GM12878 (cell line): ENCODE measurements around the gene NCKAP5. TPM values are rescaled to one million over a fixed set of nuclear protein-coding genes. Genes with fewer than 3 reads are reported as not detected.
A peak's percentile ranks its signal among the peaks of the same experiment; 100 is the strongest.

Experiments
- ATAC-seq: fragments of 200-7000 bp; cut with Tn5 transposase; 3 replicates; pipeline ENCODE4 v1.9.1; 2020; ENCODE audit warnings: mild to moderate bottlenecking, moderate library complexity
- BruUV-seq: library from RNA; stranded (reverse); fragments of 400-500 nt; replicated peaks from 2 replicates; lab custom pipeline; 2021; lab: Mats Ljungman, UMichigan
- CTCF ChIA-PET: fragments of 300-600 bp; sonication (Branson Sonifier 250); formaldehyde crosslinking; extraction: SDS; loops from one replicate; lab custom pipeline; 2021; ENCODE audit warnings: inconsistent platforms; lab: Yijun Ruan, JAX
- POLR2A ChIA-PET: fragments of 350-600 bp; formaldehyde crosslinking; extraction: SDS; loops from one replicate; lab custom pipeline; 2021; ENCODE audit warnings: inconsistent platforms; lab: Charles Lee
- RAD21 ChIA-PET: fragments of 300-600 bp; sonication (Branson Sonifier 250); formaldehyde crosslinking; loops from one replicate; lab custom pipeline; 2023; ENCODE audit warnings: antibody characterized with exemption; ENCODE audit not compliant: unreplicated experiment; lab: Charles Lee
- SMC1A ChIA-PET: fragments of 300-600 bp; sonication (Branson Sonifier 250); formaldehyde crosslinking; loops from one replicate; lab custom pipeline; 2023; ENCODE audit not compliant: unreplicated experiment, uncharacterized antibody; lab: Charles Lee
- DNase-seq: peaks from one replicate; pipeline ENCODE4 v3.0.0-alpha.2; 2011; ENCODE audit warnings: low read depth, low spot score
- FAIRE-seq: peaks from 3 replicates; lab custom pipeline; 2011; peaks lifted over from hg19 to GRCh38; lab: Jason Lieb, UNC
- H2AFZ ChIP-seq: 2 replicates; pipeline ENCODE4 v1.6.0; 2011; ENCODE audit warnings: low read depth, low read length, control low read depth; ENCODE audit not compliant: control insufficient read depth
- H3K27ac ChIP-seq: 2 replicates; pipeline ENCODE4 v1.5.1; 2011; ENCODE audit warnings: control low read depth; ENCODE audit not compliant: control insufficient read depth, insufficient read depth
- H3K27me3 ChIP-seq, 2 experiments: replicated peaks in 1 of 2; 2 replicates each; pipeline versions ENCODE4 v1.6.0 to v1.6.1; 2011; ENCODE audit warnings: low read length in 1 of 2; ENCODE audit not compliant: control insufficient read depth in 2 of 2, insufficient read depth in 2 of 2
- H3K36me3 ChIP-seq, 2 experiments: 2 replicates each; pipeline ENCODE4 v1.5.1; 2011; ENCODE audit warnings: low read length in 1 of 2; ENCODE audit not compliant: control insufficient read depth in 2 of 2, insufficient read depth in 2 of 2
- H3K4me1 ChIP-seq: 2 replicates; pipeline ENCODE4 v1.6.1; 2011; ENCODE audit warnings: mild to moderate bottlenecking, low read length, moderate library complexity, mixed read lengths; ENCODE audit not compliant: control insufficient read depth, insufficient read depth
- H3K4me2 ChIP-seq: 2 replicates; pipeline ENCODE4 v1.6.0; 2011; ENCODE audit warnings: control low read depth; ENCODE audit not compliant: control insufficient read depth, insufficient read depth
- H3K4me3 ChIP-seq: fragments of 200-600 bp; sonication (generic); 2 replicates; pipeline ENCODE4 v1.5.1; 2016
- H3K79me2 ChIP-seq: 2 replicates; pipeline ENCODE4 v1.6.0; 2011; ENCODE audit warnings: low read length; ENCODE audit not compliant: control insufficient read depth, insufficient read depth
- H3K9ac ChIP-seq: 2 replicates; pipeline ENCODE4 v1.8.0; 2011; ENCODE audit warnings: low read length, control low read depth, mixed read lengths; ENCODE audit not compliant: control insufficient read depth, insufficient read depth
- H3K9me3 ChIP-seq: replicated peaks from 3 replicates; pipeline ENCODE4 v1.5.1; 2011; ENCODE audit warnings: mild to moderate bottlenecking, low read length; ENCODE audit not compliant: control insufficient read depth, insufficient read depth
- H4K20me1 ChIP-seq: 2 replicates; pipeline ENCODE4 v1.6.0; 2011; ENCODE audit not compliant: control insufficient read depth, insufficient read depth
- ATF3 ChIP-seq: IDR thresholded peaks from 2 replicates; pipeline ENCODE4 v1.6.1; 2011; ENCODE audit warnings: low read depth, mild to moderate bottlenecking, low read length, moderate library complexity, borderline replicate concordance; ENCODE audit errors: extremely low read depth
- CHD2 ChIP-seq: IDR thresholded peaks from 2 replicates; pipeline ENCODE4 v1.6.1; 2011; ENCODE audit warnings: low read depth, low read length, improper control_type of control experiment, borderline replicate concordance
- FOXK2 ChIP-seq: fragments of 450-650 bp; IDR thresholded peaks from 2 replicates; pipeline ENCODE4 v1.6.1; 2017; ENCODE audit warnings: mild to moderate bottlenecking, moderate library complexity
- LARP7 ChIP-seq: fragments of 450-650 bp; IDR thresholded peaks from 2 replicates; pipeline ENCODE4 v1.6.1; 2017; ENCODE audit warnings: mild to moderate bottlenecking
- MEF2B ChIP-seq: fragments of 450-650 bp; IDR thresholded peaks from 2 replicates; pipeline ENCODE4 v1.6.1; 2018; ENCODE audit warnings: mild to moderate bottlenecking, moderate library complexity; ENCODE audit not compliant: partially characterized antibody, poor library complexity, severe bottlenecking
- MTA3 ChIP-seq: IDR thresholded peaks from 2 replicates; pipeline ENCODE4 v1.6.1; 2012; ENCODE audit warnings: low read length, inconsistent platforms, borderline replicate concordance
- NRF1 ChIP-seq: conservative IDR thresholded peaks from 2 replicates; pipeline ENCODE4 v1.6.1; 2011; ENCODE audit warnings: mild to moderate bottlenecking, low read depth, low read length, improper control_type of control experiment
- SMC3 ChIP-seq: IDR thresholded peaks from 2 replicates; pipeline ENCODE4 v1.6.1; 2011; ENCODE audit warnings: low read length, improper control_type of control experiment, borderline replicate concordance
- STAT3 ChIP-seq: IDR thresholded peaks from 2 replicates; pipeline ENCODE4 v1.6.1; 2011; ENCODE audit warnings: low read depth, low read length, improper control_type of control experiment
- YY1 ChIP-seq: IDR thresholded peaks from 2 replicates; pipeline ENCODE4 v1.6.1; 2011; ENCODE audit warnings: low read depth, mild to moderate bottlenecking, low read length
- ZNF207 ChIP-seq: fragments of 450-650 bp; IDR thresholded peaks from 2 replicates; pipeline ENCODE4 v1.6.1; 2014; ENCODE audit warnings: antibody characterized with exemption, mild to moderate bottlenecking, borderline replicate concordance
- ZNF592 ChIP-seq: fragments of 450-650 bp; IDR thresholded peaks from 2 replicates; pipeline ENCODE4 v1.6.1; 2017; ENCODE audit warnings: mild to moderate bottlenecking, moderate library complexity
- WGBS: methylation state at CpG from one replicate; pipeline ENCODE4 v1.1.6; 2016; ENCODE audit warnings: low lambda C conversion rate; ENCODE audit not compliant: insufficient replicate concordance, insufficient coverage; ENCODE audit errors: missing lambda C conversion rate; 5-methylcytosine and 5-hydroxymethylcytosine counted together
- in situ Hi-C: fragments of 300-500 bp; cut with MboI; formaldehyde crosslinking; loops from 9 replicates; pipeline ENCODE4 v1.14.3; 2018; ENCODE audit warnings: mixed read lengths
- intact Hi-C: fragments of 100-400 bp; cut with micrococcal nuclease; formaldehyde crosslinking; loops from one replicate; pipeline ENCODE4 v1.14.2; 2022; ENCODE audit not compliant: unreplicated experiment
- polyA plus RNA-seq, 11 experiments: library from polyadenylated mRNA; depleted of rRNA in 4 of 11; unstranded in 6 of 11; stranded (reverse) in 5 of 11; fragments of >200 nt; fragmentation: Nextera tagmentation in 4 of 11; fragmentation: Illumina TruSeq in 1 of 11; extraction: Ambion mirVana in 4 of 11; extraction: Trizol in 1 of 11; gene quantifications; 1 replicate in 1 of 11; 2 replicates in 10 of 11; pipeline versions ENCODE4 v1.2.1 to v1.2.3, GENCODE V29; 2011 to 2016; ENCODE audit warnings: inconsistent platforms in 2 of 11, missing spikeins in 2 of 11, low read depth in 1 of 11
- total RNA-seq, 4 experiments: library from RNA; depleted of rRNA in 3 of 4; stranded (reverse); fragments of >200 nt in 3 of 4; fragmentation: Illumina TruSeq in 1 of 4; extraction: Trizol in 1 of 4; gene quantifications; 2 replicates each; pipeline versions ENCODE4 v1.2.1 to v1.2.3, GENCODE V29; 2013 to 2021
- TF ChIP-seq, protein P1 (sequence below): fragments of 150-350 bp; IDR thresholded peaks from 2 replicates; pipeline ENCODE4 v1.6.1; 2014; ENCODE audit warnings: mild to moderate bottlenecking, low read depth, low read length
- TF ChIP-seq, protein P2 (sequence below): fragments of 450-650 bp; IDR thresholded peaks from 2 replicates; pipeline ENCODE4 v1.6.1; 2017; ENCODE audit warnings: antibody characterized with exemption, mild to moderate bottlenecking, moderate library complexity

NCKAP5 gene
- total and polyA plus RNA-seq, 10 of the 15 experiments (the other 5 are each of a cell fraction or from before 2014, with no cell fraction given): 0.06 to 0.44 (median 0.16) TPM

- ChIA-PET SMC1A (interaction anchor here (0.6 to 1.7 kb wide), 12 partner anchors 8 to 189 kb away, joined by 3 to 5 read pairs (median 3); no protein-coding TSS in a partner anchor), POLR2A (no interaction called here), CTCF (no interaction called here), RAD21 (interaction anchor here (1.1 to 1.5 kb wide), 2 partner anchors 10 to 55 kb away, joined by 3 to 4 read pairs; no protein-coding TSS in a partner anchor)
- no peaks in the 10 kb centered on the region for H3K27me3 ChIP-seq
- H3K9me3 ChIP-seq: no peaks in the 10 kb centered on the region
- no peak overlapping the region for H3K4me2 ChIP-seq
- no peak overlapping the region for H2AFZ ChIP-seq
- 40% methylated on average over 1 of the region's 1 CpG for WGBS
- no peak overlapping the region for H3K9ac ChIP-seq
- no peak for FAIRE-seq
- ATAC-seq: peak; percentile 83
- no peaks in the 10 kb centered on the region for H3K79me2 ChIP-seq
- H4K20me1 ChIP-seq: no peaks in the 10 kb centered on the region
- no peak overlapping the region for H3K4me3 ChIP-seq
- intact Hi-C loops: no loop called here
- no peak overlapping the region for H3K27ac ChIP-seq
- in situ Hi-C loops: no loop called here
- DNase-seq: no peak
- BruUV-seq: no TSS peak
- no peaks in the 10 kb centered on the region for H3K4me1 ChIP-seq
- H3K36me3 ChIP-seq: no peaks in the 10 kb centered on the region
- no peak for TF ChIP-seq ZNF592
- TF ChIP-seq ZNF207: no peak
- no peak for TF ChIP-seq ATF3
- TF ChIP-seq CHD2: no peak
- TF ChIP-seq, protein P1, sequence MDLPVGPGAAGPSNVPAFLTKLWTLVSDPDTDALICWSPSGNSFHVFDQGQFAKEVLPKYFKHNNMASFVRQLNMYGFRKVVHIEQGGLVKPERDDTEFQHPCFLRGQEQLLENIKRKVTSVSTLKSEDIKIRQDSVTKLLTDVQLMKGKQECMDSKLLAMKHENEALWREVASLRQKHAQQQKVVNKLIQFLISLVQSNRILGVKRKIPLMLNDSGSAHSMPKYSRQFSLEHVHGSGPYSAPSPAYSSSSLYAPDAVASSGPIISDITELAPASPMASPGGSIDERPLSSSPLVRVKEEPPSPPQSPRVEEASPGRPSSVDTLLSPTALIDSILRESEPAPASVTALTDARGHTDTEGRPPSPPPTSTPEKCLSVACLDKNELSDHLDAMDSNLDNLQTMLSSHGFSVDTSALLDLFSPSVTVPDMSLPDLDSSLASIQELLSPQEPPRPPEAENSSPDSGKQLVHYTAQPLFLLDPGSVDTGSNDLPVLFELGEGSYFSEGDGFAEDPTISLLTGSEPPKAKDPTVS: no peak
- TF ChIP-seq MTA3: no peak
- TF ChIP-seq YY1: no peak
- TF ChIP-seq MEF2B: no peak
- TF ChIP-seq LARP7: no peak
- TF ChIP-seq NRF1: no peak
- TF ChIP-seq, protein P2, sequence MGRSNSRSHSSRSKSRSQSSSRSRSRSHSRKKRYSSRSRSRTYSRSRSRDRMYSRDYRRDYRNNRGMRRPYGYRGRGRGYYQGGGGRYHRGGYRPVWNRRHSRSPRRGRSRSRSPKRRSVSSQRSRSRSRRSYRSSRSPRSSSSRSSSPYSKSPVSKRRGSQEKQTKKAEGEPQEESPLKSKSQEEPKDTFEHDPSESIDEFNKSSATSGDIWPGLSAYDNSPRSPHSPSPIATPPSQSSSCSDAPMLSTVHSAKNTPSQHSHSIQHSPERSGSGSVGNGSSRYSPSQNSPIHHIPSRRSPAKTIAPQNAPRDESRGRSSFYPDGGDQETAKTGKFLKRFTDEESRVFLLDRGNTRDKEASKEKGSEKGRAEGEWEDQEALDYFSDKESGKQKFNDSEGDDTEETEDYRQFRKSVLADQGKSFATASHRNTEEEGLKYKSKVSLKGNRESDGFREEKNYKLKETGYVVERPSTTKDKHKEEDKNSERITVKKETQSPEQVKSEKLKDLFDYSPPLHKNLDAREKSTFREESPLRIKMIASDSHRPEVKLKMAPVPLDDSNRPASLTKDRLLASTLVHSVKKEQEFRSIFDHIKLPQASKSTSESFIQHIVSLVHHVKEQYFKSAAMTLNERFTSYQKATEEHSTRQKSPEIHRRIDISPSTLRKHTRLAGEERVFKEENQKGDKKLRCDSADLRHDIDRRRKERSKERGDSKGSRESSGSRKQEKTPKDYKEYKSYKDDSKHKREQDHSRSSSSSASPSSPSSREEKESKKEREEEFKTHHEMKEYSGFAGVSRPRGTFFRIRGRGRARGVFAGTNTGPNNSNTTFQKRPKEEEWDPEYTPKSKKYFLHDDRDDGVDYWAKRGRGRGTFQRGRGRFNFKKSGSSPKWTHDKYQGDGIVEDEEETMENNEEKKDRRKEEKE: no peak
- no peak for TF ChIP-seq STAT3
- TF ChIP-seq FOXK2: no peak
- TF ChIP-seq SMC3: no peak
Observed at GRCh38 chr2:133360882-133361281, 207.4 kb downstream of the NCKAP5 start.
